Tibial artery (tissue), 4 donors: ENCODE measurements around the gene CPHXL.

Experiments
- DNase-seq, 2 donors: peaks; one replicate each; pipeline ENCODE4 v3.0.0-alpha.2; 2019
- H3K27ac ChIP-seq, 2 donors: fragments of 200-600 bp; sonication (generic) in 1 of 2; 1 replicate in 1 of 2; 2 replicates in 1 of 2; pipeline ENCODE4 v1.5.1; 2018 to 2019; ENCODE audit warnings: mild to moderate bottlenecking in 1 of 2
- H3K27me3 ChIP-seq, 2 donors: fragments of 200-600 bp; sonication (generic) in 1 of 2; one replicate each; pipeline versions ENCODE4 v1.5.1 to v1.6.0; 2016 to 2019
- H3K36me3 ChIP-seq, 3 donors: fragments of 200-600 bp; sonication (generic) in 2 of 3; one replicate each; pipeline ENCODE4 v1.5.1; 2016 to 2019; ENCODE audit warnings: mild to moderate bottlenecking in 2 of 3
- H3K4me1 ChIP-seq, 4 donors: fragments of 200-600 bp; sonication (generic) in 2 of 4; 1 replicate in 3 of 4; 2 replicates in 1 of 4; pipeline ENCODE4 v1.5.1; 2016 to 2019
- H3K4me3 ChIP-seq, 2 donors: fragments of 200-600 bp; sonication (generic) in 1 of 2; 1 replicate in 1 of 2; 2 replicates in 1 of 2; pipeline ENCODE4 v1.5.1; 2018 to 2019; ENCODE audit warnings: mild to moderate bottlenecking in 2 of 2
- H3K9me3 ChIP-seq, 3 donors: fragments of 200-600 bp; sonication (generic) in 1 of 3; one replicate each; pipeline ENCODE4 v1.5.1; 2016 to 2019
- intact Hi-C: fragments of 100-400 bp; cut with DNase I; formaldehyde crosslinking; loops from one replicate; pipeline ENCODE4 v1.15.0; 2023; ENCODE audit warnings: low total_unique reads
- TF ChIP-seq, protein P1 (sequence below), 2 experiments: fragments of 200-600 bp in 1 of 2; fragments of 450-650 bp in 1 of 2; IDR thresholded peaks; one replicate each; pipeline ENCODE4 v1.5.1; 2017 to 2019; ENCODE audit warnings: antibody characterized with exemption in 2 of 2, mild to moderate bottlenecking in 1 of 2, moderate library complexity in 1 of 2

Gene CPHXL

DNA sequence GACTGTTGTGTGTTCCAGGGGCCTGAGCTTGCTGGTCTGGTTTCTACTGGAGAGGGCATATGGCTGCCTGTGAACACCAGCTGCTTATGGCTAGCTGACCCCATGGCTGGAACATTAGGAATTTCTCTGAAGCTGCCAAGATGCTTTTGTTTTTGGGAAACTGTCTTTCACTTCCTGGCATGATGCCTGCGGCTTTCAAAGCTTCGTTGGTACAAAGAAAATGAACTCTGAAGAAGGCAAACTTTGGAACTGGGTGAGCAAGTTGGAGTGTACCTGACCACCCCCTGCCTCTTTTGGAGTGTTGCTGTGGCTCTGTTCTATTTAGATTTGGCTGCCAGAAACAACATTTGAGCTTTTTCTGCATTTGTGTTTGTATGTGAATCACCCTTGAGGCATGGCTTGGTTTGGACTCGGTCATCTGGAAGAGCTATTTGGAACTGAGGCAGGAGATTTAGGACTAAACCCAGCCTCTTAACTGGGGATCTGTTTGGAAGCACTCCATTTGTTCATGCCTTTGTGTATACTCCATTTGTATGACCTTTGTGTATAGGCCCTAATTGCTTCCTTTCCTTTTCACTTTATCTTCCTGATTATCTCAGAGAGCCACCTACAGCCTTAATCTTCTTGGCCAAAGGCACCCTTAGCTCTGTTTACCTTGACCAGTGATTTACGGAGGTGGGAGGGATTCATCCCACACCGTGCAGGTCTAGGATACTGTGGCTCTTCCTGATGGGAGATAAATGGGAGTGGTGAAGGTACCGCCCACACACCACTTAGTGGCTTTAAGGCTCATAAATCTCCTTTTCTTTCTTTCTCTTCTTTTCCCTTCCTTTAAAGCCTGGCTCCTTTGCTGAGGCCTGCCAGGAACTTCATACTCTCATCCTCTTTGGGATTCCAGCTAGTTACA is 7.3 kb upstream of the CPHXL start:
- H3K27ac ChIP-seq, result peak overlapping the region; percentile 43 to 66
- H3K27me3 ChIP-seq, result no peaks in the 10 kb centered on the region
- TF ChIP-seq, protein P1, sequence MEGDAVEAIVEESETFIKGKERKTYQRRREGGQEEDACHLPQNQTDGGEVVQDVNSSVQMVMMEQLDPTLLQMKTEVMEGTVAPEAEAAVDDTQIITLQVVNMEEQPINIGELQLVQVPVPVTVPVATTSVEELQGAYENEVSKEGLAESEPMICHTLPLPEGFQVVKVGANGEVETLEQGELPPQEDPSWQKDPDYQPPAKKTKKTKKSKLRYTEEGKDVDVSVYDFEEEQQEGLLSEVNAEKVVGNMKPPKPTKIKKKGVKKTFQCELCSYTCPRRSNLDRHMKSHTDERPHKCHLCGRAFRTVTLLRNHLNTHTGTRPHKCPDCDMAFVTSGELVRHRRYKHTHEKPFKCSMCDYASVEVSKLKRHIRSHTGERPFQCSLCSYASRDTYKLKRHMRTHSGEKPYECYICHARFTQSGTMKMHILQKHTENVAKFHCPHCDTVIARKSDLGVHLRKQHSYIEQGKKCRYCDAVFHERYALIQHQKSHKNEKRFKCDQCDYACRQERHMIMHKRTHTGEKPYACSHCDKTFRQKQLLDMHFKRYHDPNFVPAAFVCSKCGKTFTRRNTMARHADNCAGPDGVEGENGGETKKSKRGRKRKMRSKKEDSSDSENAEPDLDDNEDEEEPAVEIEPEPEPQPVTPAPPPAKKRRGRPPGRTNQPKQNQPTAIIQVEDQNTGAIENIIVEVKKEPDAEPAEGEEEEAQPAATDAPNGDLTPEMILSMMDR (IDR thresholded peaks at IDR 0.05), result no peak
- H3K4me3 ChIP-seq, result no peak overlapping the region
- H3K9me3 ChIP-seq, result no peaks in the 10 kb centered on the region
- peaks cover 0 to 24% (median 14%) of the 10 kb centered on the region in 4 donors for H3K4me1 ChIP-seq
- DNase-seq, result peak in 1 of 2 donors; percentile 69
- intact Hi-C loops, result loop anchor here (2.0 kb wide), 1 partner anchor 23 kb away; no protein-coding TSS in a partner anchor
- H3K36me3 ChIP-seq, result no peaks in the 10 kb centered on the region

DNA sequence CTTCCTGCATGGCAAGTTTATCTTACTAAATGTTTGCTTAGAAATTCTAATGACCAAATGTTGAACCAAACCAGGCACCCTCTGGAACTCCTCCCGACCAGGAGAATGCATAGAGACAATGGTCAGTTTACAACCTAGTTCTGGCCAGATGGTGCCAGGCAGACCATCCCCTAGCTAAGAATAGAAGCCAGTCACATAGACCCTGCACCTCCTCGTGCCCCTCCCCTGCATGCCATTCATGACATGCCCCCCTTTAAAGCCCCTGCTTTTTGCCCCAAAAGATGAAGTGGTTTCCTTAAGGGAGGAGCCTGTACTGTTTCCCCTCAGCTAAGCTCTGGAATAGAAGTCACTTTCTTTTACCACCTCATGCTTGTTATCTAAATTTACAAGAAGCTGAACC is 6.6 kb upstream of the CPHXL start:
- H3K27me3 ChIP-seq, result no peaks in the 10 kb centered on the region
- intact Hi-C loops, result loop anchor here (2.0 kb wide), 1 partner anchor 22 kb away; no protein-coding TSS in a partner anchor
- no peak overlapping the region for H3K4me3 ChIP-seq
- no peaks in the 10 kb centered on the region for H3K36me3 ChIP-seq
- H3K9me3 ChIP-seq, result no peaks in the 10 kb centered on the region
- DNase-seq, result no peak
- peak overlapping the region; percentile 43 to 66 for H3K27ac ChIP-seq
- peaks cover 0 to 24% (median 14%) of the 10 kb centered on the region in 4 donors for H3K4me1 ChIP-seq
- TF ChIP-seq, protein P1 (IDR thresholded peaks at IDR 0.05), result no peak

DNA sequence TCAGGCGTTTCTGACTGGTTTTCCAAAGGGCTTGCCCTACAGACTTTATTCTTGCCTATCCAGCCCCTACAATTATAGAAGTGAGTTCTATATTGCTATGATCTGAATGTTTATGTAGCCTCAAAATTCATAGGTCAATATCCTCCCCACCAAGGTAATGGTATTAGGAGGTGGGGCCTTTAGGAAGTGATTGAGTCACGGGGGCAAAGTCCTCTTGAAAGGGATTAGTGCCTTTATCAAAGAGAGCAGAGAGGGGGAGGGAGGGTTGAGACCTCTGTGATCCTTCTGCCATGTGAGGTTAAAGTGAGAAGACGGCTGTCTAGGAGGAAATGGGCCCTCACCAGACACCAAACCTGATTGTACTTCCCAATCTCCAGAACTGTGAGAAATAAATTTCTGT is 931 bp upstream of the CPHXL start:
- Histone ChIP-seq H3K4me3 (no peak overlapping the region), H3K4me1 (peaks cover 0 to under 1% (median 0%) of the 10 kb centered on the region in 4 donors), H3K27me3 (no peaks in the 10 kb centered on the region), H3K36me3 (no peaks in the 10 kb centered on the region), H3K27ac (no peak overlapping the region), H3K9me3 (no peaks in the 10 kb centered on the region)
- TF ChIP-seq, protein P1 (IDR thresholded peaks at IDR 0.05), result no peak
- DNase-seq, result no peak
- intact Hi-C loops, result no loop called here

DNA sequence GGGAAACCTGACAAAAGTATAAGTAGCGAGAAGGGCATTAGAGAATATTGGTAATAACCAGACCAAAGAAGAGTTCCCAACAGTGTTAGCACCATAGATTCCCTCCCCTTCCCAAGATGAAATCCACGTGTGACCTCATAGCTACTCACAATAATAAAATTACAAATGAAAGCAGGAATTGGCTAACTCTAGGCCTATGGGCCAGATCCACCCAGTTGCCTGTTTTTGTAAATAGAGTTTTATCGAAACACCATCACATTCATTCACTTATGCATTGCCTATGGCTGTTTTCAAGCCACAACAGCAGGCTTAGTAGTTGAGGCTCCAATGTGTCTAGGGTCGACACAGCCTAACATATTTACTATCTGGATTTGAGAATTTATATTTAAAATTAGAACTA is 7.8 kb downstream of the CPHXL start:
- Histone ChIP-seq H3K36me3 (no peaks in the 10 kb centered on the region), H3K4me3 (no peak overlapping the region), H3K27me3 (no peaks in the 10 kb centered on the region), H3K9me3 (no peaks in the 10 kb centered on the region), H3K4me1 (no peaks in the 10 kb centered on the region), H3K27ac (no peak overlapping the region)
- TF ChIP-seq, protein P1 (IDR thresholded peaks at IDR 0.05), result no peak
- intact Hi-C loops, result no loop called here
- no peak for DNase-seq

DNA sequence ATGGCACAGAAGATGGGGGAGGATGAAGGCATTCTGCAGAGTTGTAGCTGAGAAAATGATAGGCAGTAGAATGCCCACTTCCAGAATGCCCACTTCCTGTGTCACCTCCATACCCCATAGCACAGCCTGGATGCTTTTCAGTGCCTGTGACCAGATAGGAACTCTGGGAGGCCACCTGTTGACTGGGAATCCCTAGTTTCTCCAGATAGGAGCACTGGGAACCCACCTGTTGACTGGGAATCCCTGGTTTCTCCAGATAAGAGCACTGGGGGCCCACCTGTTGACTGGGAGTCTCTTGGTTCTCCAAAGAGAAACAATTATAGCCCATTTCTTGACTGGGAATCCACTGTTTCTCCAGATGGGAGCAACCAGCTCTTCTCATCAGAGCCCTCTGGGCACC is 11.6 kb downstream of the CPHXL start:
- H3K9me3 ChIP-seq, result peaks cover 0 to 6% (median 0%) of the 10 kb centered on the region in 3 donors
- no peak overlapping the region for H3K27ac ChIP-seq
- H3K4me3 ChIP-seq, result no peak overlapping the region
- no peak for DNase-seq
- H3K27me3 ChIP-seq, result no peaks in the 10 kb centered on the region
- TF ChIP-seq, protein P1 (IDR thresholded peaks at IDR 0.05), result no peak
- no peaks in the 10 kb centered on the region for H3K4me1 ChIP-seq
- intact Hi-C loops, result no loop called here
- no peaks in the 10 kb centered on the region for H3K36me3 ChIP-seq
